ENCODE results near the gene UGT2B17. TPM values are rescaled to one million over a fixed set of nuclear protein-coding genes. Genes with fewer than 3 reads are reported as not detected.
"Not testable (repeated sequence)": the region's sequence is repeated elsewhere in the genome, so short reads cannot be mapped to it uniquely, and the experiment has no call there.

UGT2B17 gene
- total RNA-seq, 1 donor from 2014 or later, result not detected

DNA sequence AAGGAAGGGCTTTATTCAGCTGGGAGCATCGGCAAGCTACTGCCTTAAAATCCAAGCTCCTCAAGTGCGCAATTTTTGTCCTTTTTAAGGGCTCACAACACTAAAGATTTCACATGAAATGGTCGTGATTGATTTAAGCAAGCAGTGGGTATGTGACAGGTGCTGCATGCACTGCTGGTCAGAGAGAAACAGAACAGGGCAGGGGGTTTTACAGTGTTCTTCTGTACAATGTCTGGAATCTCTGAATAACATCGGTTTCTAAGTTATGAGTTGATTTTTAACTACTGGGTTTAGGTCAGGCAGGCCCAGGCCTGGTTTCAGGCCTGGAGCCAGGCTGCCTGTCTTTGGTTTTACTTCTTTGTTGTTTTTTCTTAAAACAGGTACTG, 6.0 kb downstream of the UGT2B17 start:
- no peak for DNase-seq (ENCODE audit: low spot score)
- intact Hi-C loops (cut with DNase I), result no loop called here

DNA sequence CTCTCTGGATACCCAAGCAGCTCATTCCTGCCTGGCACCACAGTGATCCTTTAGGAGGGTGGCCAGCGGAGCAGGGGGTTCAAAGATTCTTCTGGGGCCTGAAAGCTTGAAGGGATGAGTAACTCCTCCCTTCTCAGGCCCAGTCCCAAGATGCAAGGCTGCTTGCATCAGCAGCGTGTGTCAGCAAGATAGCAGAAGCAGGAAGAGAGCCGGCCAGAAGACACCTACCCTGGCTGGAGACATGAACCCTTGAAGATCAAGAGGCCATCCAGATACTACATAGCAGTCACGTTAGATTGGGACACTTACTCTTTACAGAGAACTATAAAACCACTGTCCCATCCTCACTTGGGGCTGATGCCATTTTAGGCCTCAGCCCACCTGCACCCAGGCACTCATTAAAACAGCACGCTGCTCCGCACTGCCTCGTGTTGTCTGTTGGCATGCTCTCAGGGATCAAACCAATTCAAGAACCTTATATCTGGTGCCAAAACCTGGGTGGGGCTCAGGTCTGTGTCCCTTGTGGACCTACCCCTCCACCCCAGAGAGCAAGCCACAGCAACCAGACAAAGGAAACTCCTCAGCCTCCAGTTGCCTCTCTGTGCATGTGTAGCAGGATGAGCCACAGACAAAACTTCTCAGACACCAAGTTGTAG, 6.5 kb downstream of the UGT2B17 start:
- DNase-seq (ENCODE audit: low spot score), result no peak
- intact Hi-C loops (cut with DNase I), result no loop called here

DNA sequence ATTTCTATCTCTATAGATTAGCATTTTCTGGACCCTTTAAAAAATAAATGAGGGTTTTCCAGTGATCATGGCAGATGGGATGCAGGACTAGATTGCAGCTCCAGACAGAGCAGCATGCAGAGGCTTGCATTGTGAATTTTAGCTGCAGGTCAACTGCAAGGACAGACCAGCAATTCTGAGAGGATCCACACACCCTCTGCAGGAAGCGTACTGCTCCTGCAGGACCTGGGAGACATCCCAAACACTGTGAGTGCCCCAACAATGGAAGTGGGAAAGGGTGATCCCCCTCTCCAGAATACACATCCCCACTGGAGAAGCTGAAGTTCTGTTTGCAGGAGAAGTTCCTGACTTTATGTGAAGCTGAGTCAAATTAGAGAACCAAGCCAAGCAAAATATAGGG, 7.1 kb downstream of the UGT2B17 start:
- intact Hi-C loops (cut with DNase I); DNase-seq (ENCODE audit: low spot score): not testable (repeated sequence)

GRCh38 chr4:68568535-68568934, 7.6 kb downstream of the UGT2B17 start:
- DNase-seq (ENCODE audit: low spot score); intact Hi-C loops (cut with DNase I): not testable (repeated sequence)

DNA sequence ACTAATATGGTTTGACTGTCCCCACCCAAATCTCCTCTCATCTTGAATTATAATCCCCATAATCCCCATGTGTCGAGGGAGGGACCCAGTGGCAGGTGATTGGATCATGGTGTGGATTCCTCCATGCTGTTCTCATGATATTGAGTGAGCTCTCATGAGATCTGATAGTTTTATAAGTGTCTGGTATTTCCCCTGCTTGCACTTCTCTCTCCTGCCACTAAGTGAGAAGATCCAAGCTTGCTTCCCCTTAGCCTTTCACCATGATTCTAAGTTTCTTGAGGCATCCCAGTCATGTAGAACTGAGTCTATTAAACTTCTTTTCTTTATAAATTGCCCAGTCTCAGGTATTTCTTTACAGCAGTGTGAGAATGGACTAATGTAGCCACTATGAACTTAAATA, 9.8 kb downstream of the UGT2B17 start:
- intact Hi-C loops (cut with DNase I); DNase-seq (ENCODE audit: low spot score): not testable (repeated sequence)

DNA sequence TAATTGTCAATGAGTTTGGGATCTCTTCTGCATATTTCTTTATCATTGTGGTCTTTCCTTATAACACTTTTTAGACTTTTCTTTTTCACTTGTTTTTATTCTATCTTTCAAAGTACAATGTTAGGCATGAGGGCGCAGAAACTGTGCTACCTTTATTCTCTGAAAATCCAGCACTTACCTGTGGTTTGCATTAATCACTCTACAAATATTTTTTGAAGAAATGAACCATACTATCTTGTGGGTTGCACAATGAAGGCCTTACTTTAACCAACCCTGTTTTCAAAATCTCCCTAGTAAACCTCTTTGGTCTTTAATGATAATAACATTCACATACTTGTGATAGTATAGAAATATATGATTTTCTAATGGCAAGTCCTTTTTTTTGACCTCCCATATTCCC, 11.0 kb downstream of the UGT2B17 start:
- DNase-seq (ENCODE audit: low spot score); intact Hi-C loops (cut with DNase I): not testable (repeated sequence)

GRCh38 chr4:68560364-68561070, 15.6 kb downstream of the UGT2B17 start:
- intact Hi-C loops (cut with DNase I); DNase-seq (ENCODE audit: low spot score): not testable (repeated sequence)

- DNase-seq (ENCODE audit: low spot score); intact Hi-C loops (cut with DNase I): not testable (repeated sequence)
Measured at GRCh38 chr4:68553830-68554229, 22.3 kb downstream of the UGT2B17 start.

GRCh38 chr4:68552818-68553811, 23.0 kb downstream of the UGT2B17 start:
- intact Hi-C loops (cut with DNase I); DNase-seq (ENCODE audit: low spot score): not testable (repeated sequence)

DNA sequence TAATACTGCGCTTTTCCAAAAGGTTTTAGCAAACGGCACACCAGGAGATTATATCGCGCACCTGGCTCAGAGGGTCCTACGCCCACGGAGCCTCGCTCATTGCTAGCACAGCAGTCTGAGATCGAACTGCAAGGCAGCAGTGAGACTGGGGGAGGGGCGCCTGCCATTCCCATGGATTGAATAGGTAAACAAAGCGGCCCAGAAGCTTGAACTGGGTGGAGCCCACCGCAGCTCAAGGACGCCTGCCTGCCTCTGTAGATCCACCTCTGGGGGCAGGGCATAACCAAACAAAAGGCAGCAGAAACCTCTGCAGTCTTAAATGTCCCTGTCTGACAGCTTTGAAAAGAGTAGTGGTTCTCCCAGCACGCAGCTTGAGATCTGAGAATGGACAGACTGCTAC, 33.4 kb downstream of the UGT2B17 start:
- intact Hi-C loops (cut with DNase I); DNase-seq (ENCODE audit: low spot score): not testable (repeated sequence)

DNA sequence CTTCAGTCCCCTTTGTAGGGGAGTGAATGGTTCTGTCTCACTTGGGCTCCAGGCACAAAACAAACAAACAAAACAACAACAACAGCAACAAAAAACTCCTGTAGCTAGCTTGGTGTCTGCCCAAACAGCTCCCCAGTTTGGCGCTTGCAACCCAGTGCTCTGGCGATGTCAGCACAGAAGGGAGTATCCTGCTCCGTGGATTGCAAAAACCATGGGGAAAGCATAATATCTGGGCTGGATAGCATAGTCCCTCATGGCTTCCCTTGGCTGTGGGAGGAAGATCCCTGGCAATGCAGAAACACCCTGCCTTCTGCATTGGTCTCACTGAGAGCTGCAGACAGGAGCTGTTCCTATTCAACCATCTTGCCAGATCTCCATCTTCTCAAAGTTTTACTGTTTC, 39.7 kb downstream of the UGT2B17 start:
- intact Hi-C loops (cut with DNase I), result no loop called here

DNA sequence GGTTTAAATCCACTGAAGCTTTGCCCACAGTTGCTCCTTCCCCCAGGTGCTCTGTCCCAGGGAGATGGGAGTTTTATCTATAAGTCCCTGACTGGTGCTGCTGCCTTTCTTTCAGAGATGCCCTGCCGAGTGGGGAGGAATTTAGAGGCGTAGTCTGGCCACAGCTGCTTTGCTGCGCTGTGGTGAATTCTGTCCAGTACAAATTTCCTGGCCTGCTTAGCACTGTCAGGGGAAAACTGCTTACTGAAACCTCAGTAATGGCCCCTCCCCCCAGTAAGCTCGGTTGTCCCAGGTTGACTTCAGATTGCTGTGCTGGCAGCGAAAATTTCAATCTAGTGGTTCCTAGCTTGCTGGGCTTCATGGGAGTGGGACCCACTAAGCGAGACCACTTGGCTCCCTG, 40.1 kb downstream of the UGT2B17 start:
- intact Hi-C loops (cut with DNase I), result no loop called here

More for the DNA sequence above, 39.7 kb downstream of the UGT2B17 start:
- DNase-seq (ENCODE audit: low spot score), result no peak

DNA sequence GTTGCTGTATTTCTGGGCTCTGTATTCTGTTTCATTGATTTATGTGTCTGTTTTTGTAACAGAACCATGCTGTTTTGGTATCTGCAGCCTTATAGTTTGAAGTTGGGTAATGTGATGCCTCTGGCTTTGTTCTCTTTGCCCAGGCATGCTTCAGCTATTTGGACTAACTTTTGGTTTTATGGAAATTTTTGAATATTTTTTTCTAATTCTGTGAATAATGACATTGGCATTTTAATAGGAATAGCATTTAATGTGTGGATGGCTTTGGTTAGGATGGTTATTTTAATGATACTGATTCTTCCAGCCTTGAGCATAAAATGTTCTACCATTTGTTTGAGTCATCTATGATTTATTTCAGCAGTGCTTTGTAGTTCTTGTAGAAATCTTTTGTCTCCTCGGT, 53.9 kb downstream of the UGT2B17 start:
- intact Hi-C loops (cut with DNase I); DNase-seq (ENCODE audit: low spot score): not testable (repeated sequence)

More for the DNA sequence above, 40.1 kb downstream of the UGT2B17 start:
- DNase-seq (ENCODE audit: low spot score), result no peak

GRCh38 chr4:68520985-68521384, 55.1 kb downstream of the UGT2B17 start:
- intact Hi-C loops (cut with DNase I), result no loop called here
- DNase-seq (ENCODE audit: low spot score), result no peak

GRCh38 chr4:68518889-68519288, 57.2 kb downstream of the UGT2B17 start:
- no peak for DNase-seq (ENCODE audit: low spot score)
- intact Hi-C loops (cut with DNase I), result no loop called here

- DNase-seq (ENCODE audit: low spot score); intact Hi-C loops (cut with DNase I): not testable (repeated sequence)
Measured at GRCh38 chr4:68505452-68505851, 70.7 kb downstream of the UGT2B17 start.

DNA sequence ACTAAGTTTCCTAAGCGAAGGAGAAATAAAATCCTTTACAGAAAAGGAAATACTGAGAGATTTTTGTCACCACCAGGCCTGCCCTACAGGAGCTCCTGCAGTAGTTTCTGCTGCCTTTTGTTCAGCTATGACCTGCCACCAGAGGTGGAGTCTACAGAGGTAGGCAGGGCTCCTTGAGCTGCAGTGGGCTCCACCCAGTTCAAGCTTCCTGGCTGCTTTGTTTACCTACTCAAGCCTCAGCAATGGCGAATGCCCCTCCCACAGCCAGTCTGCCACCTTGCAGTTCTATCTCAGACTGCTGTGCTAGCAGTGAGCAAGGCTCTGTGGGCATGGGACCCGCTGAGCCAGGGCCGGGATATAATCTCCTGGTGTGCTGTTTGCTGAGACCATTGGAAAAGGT, 71.3 kb downstream of the UGT2B17 start:
- intact Hi-C loops (cut with DNase I), result loop anchor here (5.0 kb wide), 1 partner anchor 132 kb away; no protein-coding TSS in a partner anchor
- not testable (repeated sequence) for DNase-seq (ENCODE audit: low spot score)

DNA sequence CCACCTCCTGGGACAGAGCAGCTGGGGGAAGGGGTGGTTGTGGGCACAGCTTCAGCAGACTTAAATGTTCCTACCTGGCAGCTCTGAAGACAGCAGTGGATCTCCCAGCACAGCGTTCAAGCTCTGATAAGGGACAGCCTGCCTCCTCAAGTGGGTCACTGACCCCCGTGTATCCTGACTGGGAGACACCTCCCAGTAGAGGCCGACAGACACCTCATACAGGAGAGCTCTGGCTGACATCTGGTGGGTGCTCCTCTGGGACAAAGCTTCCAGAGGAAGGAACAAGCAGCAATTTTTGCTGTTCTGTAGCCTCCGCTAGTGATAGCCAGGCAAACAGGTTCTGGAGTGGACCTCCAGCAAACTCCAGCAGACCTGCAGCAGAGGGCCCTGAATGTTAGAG, 72.7 kb downstream of the UGT2B17 start:
- intact Hi-C loops (cut with DNase I), result loop anchor here (5.0 kb wide), 1 partner anchor 134 kb away; no protein-coding TSS in a partner anchor
- DNase-seq (ENCODE audit: low spot score), result not testable (repeated sequence)

DNA sequence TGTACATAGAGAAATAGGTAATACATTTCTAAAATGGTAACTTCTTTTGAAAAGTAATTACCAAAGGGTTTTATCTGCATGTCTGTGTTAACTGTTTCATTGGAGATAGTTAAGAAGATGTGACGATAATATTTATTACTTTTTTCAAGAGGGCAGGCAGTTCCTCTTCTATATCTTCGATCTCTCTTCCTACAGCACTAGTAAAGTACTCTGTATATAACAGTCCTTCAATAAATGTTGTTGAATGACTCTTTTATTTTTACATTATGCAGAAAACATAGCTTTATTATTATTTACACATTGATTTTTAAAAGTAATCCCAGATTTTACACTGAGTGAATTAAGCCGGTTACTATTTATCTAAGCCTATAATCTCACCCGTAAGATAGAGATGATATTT, 77.1 kb downstream of the UGT2B17 start:
- intact Hi-C loops (cut with DNase I), result loop anchor here (5.0 kb wide), 1 partner anchor 673 kb away; no protein-coding TSS in a partner anchor
- DNase-seq (ENCODE audit: low spot score), result no peak
